CD4-positive, alpha-beta T cell treated with Interleukin-4 for 1 hour (primary cell): ENCODE measurements around the gene CASQ2.

Experiments
- DNase-seq, 2 donors: peaks; one replicate each; pipeline ENCODE4 v3.0.0-alpha.2; 2020 to 2022

The CASQ2 gene

DNA sequence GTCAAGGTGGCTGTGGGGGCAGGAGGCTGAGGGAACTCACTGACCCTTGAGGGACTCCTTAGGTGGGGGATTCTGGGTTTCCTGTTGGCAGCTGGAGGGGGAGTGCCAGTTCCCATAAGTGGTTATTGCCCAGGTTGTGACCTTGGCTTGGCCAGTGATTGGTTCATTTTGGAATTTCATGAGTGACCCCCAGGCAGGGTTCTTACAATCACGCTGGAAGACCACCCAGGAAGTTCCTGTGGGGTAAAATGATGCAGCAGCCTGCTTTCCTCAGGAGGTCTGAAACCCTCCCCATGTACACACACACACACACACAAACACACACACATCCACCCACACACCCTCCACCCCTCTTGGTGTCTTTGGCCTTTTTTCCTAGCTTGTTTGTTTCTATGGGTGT is 109.9 kb downstream of the CASQ2 start:
- no peak for DNase-seq

DNA sequence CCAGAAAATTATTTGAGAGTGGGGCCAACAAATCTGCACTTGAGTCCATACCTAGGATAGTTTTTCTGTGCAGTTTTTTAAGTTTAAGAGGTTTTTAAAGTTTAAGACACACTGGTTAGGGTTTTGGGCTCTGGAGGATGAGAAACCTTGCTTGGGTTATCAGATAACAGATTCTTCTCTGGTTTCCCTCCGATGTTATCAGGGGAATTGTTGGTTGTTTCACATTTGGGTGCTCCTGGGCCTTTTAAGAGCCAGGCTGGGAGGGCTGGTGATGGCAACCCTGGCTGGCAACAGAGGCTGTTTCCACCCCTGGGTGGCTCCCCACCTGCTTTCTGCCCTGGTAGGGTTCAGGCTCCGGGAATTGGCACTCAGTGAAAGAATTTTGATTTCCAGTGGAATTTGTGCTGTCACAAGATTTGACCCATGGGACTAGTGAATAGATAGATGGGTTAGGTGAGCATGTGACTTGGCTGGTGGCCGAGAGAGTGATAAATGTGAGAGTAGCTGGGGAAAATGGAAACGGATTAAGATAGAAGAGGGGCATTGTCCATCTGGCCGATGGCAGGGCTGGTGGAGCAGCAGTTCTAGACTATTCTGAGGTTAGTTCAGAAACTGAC is 111.9 kb downstream of the CASQ2 start:
- no peak for DNase-seq

DNA sequence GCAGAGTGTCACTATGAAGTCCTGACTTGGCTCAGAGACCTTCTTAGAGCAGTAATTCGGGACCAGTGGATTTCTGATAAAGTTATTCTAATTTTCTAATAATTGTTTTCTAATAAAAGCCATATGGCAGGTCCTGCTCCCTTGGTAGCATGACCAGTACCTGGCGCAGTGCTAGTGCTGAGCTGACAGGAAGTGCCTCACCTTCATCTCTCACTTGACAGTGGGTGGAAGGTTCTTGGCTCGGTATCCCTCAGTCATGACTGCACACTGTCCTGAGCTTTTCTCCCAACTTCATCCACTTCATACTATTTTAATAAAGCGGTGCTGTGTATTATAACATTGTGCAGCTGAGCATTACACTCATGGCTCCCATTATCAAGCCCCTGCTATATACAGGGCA is 112.6 kb downstream of the CASQ2 start:
- no peak for DNase-seq

DNA sequence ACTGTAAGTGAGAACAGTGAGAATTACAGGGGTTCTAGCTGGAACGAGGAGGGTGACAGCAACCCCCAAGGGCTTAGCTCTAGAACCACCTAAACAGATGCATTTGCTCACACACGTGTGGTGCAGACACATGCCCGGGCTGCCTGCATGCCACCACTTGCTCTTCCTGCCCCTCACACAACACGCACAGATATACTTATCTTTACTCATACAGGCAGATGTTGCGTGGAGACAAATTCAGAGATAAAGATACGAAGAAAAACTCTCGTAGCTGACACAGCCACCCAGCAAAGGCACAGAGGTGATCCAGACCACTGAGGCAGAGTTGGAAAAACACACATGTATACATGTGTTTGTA is 113.2 kb downstream of the CASQ2 start:
- DNase-seq: no peak

DNA sequence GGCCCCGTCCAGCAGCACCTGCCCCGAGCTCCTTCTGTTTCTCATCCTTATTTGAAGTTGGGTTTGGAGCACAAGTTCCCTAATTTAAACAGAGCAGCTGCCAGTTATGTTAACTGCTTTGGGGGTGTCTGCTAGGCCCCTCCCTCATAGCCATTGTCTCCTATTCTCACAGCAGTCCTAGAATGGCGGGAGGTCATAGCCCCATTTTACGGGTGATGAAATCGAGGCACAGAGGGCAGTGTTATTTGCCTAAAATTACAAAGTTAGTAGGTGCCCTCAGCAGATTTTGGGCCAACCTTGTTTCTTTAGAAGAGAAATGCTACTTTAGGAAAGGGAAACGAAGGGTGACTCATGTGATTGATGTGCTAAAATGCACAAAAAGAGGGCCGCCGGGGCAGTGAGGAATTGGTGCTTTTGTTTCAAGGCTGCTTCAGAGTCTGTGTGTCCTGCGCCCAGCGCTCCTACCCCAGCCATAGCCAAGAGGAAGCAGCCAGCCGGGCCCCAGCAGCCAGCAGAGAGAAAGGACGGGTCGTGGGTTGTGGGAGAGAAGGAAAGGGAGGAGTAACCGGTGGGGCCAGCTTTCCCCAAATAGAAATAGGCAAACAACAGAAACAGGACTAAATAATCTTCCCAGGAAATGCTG is 113.7 kb downstream of the CASQ2 start:
- no peak for DNase-seq

DNA sequence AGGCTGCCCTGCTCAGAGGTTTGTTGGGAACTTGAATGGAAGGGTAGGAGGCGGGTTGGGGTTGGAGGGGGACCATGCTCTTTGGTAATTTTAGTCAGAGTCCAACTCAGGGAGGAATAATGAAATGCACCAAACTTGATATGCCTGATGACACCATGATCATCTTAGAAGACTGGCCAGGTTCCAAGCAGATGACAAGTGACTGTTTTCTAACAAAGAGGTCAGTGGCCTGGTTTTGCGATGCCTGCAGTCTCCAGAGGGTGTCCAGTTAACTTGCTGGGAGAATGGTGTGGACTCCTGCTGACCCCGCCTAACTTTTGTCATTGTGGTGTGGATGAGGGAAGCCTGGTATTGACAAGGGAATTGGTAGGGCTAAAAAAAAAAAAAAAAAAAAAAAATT is 114.4 kb downstream of the CASQ2 start:
- no peak for DNase-seq

DNA sequence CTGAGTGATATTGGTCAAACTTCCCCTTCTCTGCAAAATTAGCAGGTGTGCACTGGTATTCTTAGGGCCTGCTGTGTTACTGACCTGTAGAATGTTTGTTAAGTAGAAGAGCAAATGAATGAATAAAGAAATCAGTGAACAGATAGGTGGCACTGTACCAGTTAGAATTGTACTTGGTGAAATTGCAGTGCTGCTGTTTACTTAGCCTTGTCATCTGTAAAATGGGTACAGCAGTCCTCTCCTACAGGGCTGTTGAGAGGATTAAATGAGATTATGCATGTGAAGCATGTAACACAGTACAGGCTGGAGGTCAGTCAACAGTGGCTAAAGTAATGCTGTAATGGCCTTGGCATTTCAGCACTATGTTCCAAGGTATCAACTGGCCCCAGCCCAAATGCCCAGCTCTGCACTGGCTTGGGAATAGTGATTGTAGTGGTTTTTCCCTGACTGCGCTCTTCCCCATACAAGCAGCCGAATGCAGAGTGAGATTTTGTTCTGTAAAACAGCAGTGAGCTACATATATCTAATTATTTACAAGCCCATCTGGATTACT is 116.2 kb downstream of the CASQ2 start:
- no peak for DNase-seq

DNA sequence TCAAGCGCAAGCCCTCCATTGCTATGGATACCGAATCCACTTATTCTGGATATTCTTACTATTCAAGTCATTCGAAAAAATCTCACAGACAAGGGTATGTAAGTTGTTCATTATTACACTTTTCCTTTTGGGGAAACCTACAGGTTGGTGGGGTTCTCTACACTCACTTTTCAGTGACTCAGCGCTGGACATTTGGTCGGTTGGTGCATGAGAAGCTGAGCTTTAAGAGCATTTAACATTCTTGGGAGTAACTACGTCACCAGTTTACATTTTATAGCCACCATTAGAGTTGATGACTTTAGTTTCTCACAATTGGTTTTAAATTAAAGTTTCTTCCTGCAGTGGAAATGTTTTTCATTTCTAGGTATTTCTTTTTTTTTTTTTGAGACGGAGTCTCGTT is 117.1 kb downstream of the CASQ2 start:
- DNase-seq: no peak

DNA sequence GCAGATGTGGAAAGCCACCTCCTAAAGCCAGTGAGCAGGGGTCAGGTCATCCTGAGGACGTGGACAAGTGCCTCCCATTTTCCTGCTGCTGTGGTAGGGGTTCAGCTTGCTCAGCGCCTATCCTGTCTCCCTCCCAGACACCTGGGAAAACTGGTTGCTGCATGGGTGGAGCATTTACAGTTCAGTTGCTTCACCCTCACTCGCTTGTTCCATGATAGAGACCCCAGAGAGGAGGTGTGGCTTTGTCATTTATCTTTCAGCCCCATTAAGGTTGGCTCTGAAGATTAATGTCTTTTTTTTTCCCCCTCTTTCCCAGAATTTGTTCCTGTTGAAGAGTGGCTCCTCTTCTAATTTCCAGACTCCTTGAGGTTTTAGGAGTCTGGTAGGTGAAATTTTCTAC is 117.6 kb downstream of the CASQ2 start:
- no peak for DNase-seq
